HEK293 (cell line): Measurements from ENCODE around the gene A4GALT.

ENCODE experiments used
- CTCF ChIA-PET: fragments of 350-600 bp; formaldehyde crosslinking; extraction: SDS; loops from one replicate; lab custom pipeline; 2021; ENCODE audit warnings: antibody characterized with exemption; lab: Yijun Ruan, JAX
- POLR2A ChIA-PET: fragments of 300-600 bp; formaldehyde crosslinking; extraction: SDS; loops from one replicate; lab custom pipeline; 2020; ENCODE audit warnings: antibody characterized with exemption, inconsistent platforms; lab: Yijun Ruan, JAX
- H3K27ac ChIP-seq: fragments of 200-500 bp; sonication (Bioruptor generic); 2 replicates; pipeline ENCODE4 v1.5.1; 2014; ENCODE audit warnings: low read depth, low read length, control low read depth, inconsistent platforms; ENCODE audit errors: extremely low read depth
- H3K36me3 ChIP-seq, 2 experiments: fragments of 200-500 bp in 1 of 2; sonication (Bioruptor generic) in 1 of 2; 1 replicate in 1 of 2; 2 replicates in 1 of 2; pipeline ENCODE4 v1.5.1; 2014 to 2017; ENCODE audit warnings: inconsistent platforms in 2 of 2, low read length in 2 of 2; ENCODE audit not compliant: control insufficient read depth in 2 of 2, insufficient read depth in 1 of 2
- H3K4me1 ChIP-seq: fragments of 200-500 bp; sonication (Bioruptor generic); 2 replicates; pipeline ENCODE4 v1.5.1; 2014; ENCODE audit warnings: mild to moderate bottlenecking, low read length, inconsistent platforms; ENCODE audit not compliant: control insufficient read depth, insufficient read depth
- H3K4me3 ChIP-seq: 2 replicates; pipeline ENCODE4 v1.5.1; 2011; ENCODE audit warnings: low read depth, mild to moderate bottlenecking, control low read depth, low read length, moderate library complexity
- H3K9me3 ChIP-seq: fragments of 200-500 bp; sonication (Bioruptor generic); 2 replicates; pipeline ENCODE4 v1.5.1; 2014; ENCODE audit warnings: low read depth, low read length, inconsistent platforms; ENCODE audit not compliant: control insufficient read depth, insufficient read depth
- IKZF3 ChIP-seq: fragments of 450-650 bp; IDR thresholded peaks from 2 replicates; pipeline ENCODE4 v1.5.0; 2018; ENCODE audit warnings: missing biosample characterization, mild to moderate bottlenecking, missing genetic modification characterization, moderate library complexity
- KLF10 ChIP-seq: fragments of 450-650 bp; IDR thresholded peaks from 2 replicates; pipeline ENCODE4 v1.5.1; 2018; ENCODE audit warnings: missing biosample characterization, mild to moderate bottlenecking, missing genetic modification characterization
- OSR2 ChIP-seq: fragments of 450-650 bp; formaldehyde crosslinking; IDR thresholded peaks from 2 replicates; pipeline ENCODE4 v1.5.1; 2016; ENCODE audit warnings: missing biosample characterization, missing genetic modification characterization
- PRDM6 ChIP-seq: fragments of 450-650 bp; formaldehyde crosslinking; IDR thresholded peaks from 2 replicates; pipeline ENCODE4 v1.5.1; 2017; ENCODE audit warnings: missing biosample characterization, missing genetic modification characterization
- RBAK ChIP-seq: fragments of 450-650 bp; formaldehyde crosslinking; IDR thresholded peaks from 2 replicates; pipeline ENCODE4 v1.5.1; 2016; ENCODE audit warnings: missing biosample characterization, missing genetic modification characterization
- YY1 ChIP-seq: fragments of 450-650 bp; formaldehyde crosslinking; IDR thresholded peaks from 2 replicates; pipeline ENCODE4 v1.5.1; 2018; ENCODE audit warnings: missing biosample characterization, missing genetic modification characterization
- ZBTB17 ChIP-seq: fragments of 450-650 bp; formaldehyde crosslinking; IDR thresholded peaks from 2 replicates; pipeline ENCODE4 v1.5.1; 2016; ENCODE audit warnings: missing biosample characterization, missing genetic modification characterization
- ZBTB20 ChIP-seq: fragments of 450-650 bp; formaldehyde crosslinking; IDR thresholded peaks from 2 replicates; pipeline ENCODE4 v1.5.1; 2016; ENCODE audit warnings: missing biosample characterization, missing genetic modification characterization
- ZFP3 ChIP-seq: fragments of 450-650 bp; formaldehyde crosslinking; IDR thresholded peaks from 2 replicates; pipeline ENCODE4 v1.5.1; 2016; ENCODE audit warnings: low read depth, missing biosample characterization, missing genetic modification characterization
- ZFP37 ChIP-seq: fragments of 450-650 bp; formaldehyde crosslinking; IDR thresholded peaks from 2 replicates; pipeline ENCODE4 v1.5.1; 2016; ENCODE audit warnings: missing biosample characterization, missing genetic modification characterization
- ZNF112 ChIP-seq: fragments of 450-650 bp; formaldehyde crosslinking; IDR thresholded peaks from 2 replicates; pipeline ENCODE4 v1.5.0; 2017; ENCODE audit warnings: missing biosample characterization, missing genetic modification characterization
- ZNF114 ChIP-seq: fragments of 450-650 bp; formaldehyde crosslinking; IDR thresholded peaks from 2 replicates; pipeline ENCODE4 v1.5.0; 2017; ENCODE audit warnings: missing biosample characterization, missing genetic modification characterization
- ZNF202 ChIP-seq: fragments of 450-650 bp; formaldehyde crosslinking; IDR thresholded peaks from 2 replicates; pipeline ENCODE4 v1.5.1; 2016; ENCODE audit warnings: missing biosample characterization, missing genetic modification characterization, borderline replicate concordance
- ZNF221 ChIP-seq: fragments of 450-650 bp; formaldehyde crosslinking; IDR thresholded peaks from 2 replicates; pipeline ENCODE4 v1.5.1; 2017; ENCODE audit warnings: missing biosample characterization, missing genetic modification characterization, borderline replicate concordance
- ZNF341 ChIP-seq: fragments of 450-650 bp; formaldehyde crosslinking; IDR thresholded peaks from 2 replicates; pipeline ENCODE4; 2016; ENCODE audit warnings: low read depth, missing biosample characterization, missing genetic modification characterization
- ZNF394 ChIP-seq: fragments of 450-650 bp; formaldehyde crosslinking; IDR thresholded peaks from 2 replicates; pipeline ENCODE4 v1.5.1; 2016; ENCODE audit warnings: missing biosample characterization, missing genetic modification characterization, mild to moderate bottlenecking, moderate library complexity, borderline replicate concordance
- ZNF549 ChIP-seq: fragments of 450-650 bp; IDR thresholded peaks from 2 replicates; pipeline ENCODE4 v1.5.1; 2018; ENCODE audit warnings: missing biosample characterization, missing genetic modification characterization, mild to moderate bottlenecking, inconsistent platforms, moderate library complexity
- ZNF561 ChIP-seq: fragments of 450-650 bp; IDR thresholded peaks from 2 replicates; pipeline ENCODE4 v1.5.1; 2018; ENCODE audit warnings: missing biosample characterization, missing genetic modification characterization, borderline replicate concordance
- ZNF768 ChIP-seq: fragments of 450-650 bp; formaldehyde crosslinking; IDR thresholded peaks from 2 replicates; pipeline ENCODE4 v1.5.1; 2018; ENCODE audit warnings: missing biosample characterization, mild to moderate bottlenecking, missing genetic modification characterization
- ZSCAN30 ChIP-seq: fragments of 450-650 bp; IDR thresholded peaks from 2 replicates; pipeline ENCODE4 v1.5.1; 2018; ENCODE audit warnings: missing biosample characterization, mild to moderate bottlenecking, missing genetic modification characterization, moderate library complexity
- TF ChIP-seq, protein P1 (sequence below): fragments of 450-650 bp; formaldehyde crosslinking; IDR thresholded peaks from 2 replicates; pipeline ENCODE4 v1.5.1; 2017; ENCODE audit warnings: missing biosample characterization, missing genetic modification characterization
- TF ChIP-seq, protein P2 (sequence below): fragments of 450-650 bp; formaldehyde crosslinking; IDR thresholded peaks from 2 replicates; pipeline ENCODE4 v1.5.1; 2016; ENCODE audit warnings: missing biosample characterization, missing genetic modification characterization

Gene A4GALT

DNA sequence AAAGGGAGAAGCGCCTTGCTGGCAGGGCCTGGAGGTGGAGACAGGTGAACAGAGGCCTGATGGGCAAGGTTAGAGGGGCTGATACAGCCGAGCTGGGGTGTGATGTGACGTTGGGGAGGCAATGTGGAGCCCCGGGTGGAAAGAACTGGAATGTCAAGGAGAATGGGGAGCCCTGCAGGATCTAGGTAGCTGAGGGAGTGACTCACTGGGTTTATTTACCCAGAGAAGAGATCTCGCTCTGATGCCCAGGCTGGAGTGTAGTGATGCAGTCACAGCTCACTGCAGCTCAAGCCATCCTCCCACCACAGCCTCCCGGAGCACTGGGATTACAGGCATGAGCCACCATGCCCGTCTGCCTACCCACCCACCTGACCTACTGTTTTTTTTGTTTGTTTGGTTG is 69.5 kb downstream of the A4GALT start:
- Histone ChIP-seq H3K27ac (no peak overlapping the region), H3K4me1 (peaks cover 10% of the 10 kb centered on the region), H3K36me3 (no peaks in the 10 kb centered on the region), H3K4me3 (no peak overlapping the region)
- 0 out of 2 replicates have a peak, but pooled peaks have one; percentile 23 for TF ChIP-seq ZBTB20 (tag by site-specific recombination)
- TF ChIP-seq ZNF112 = no peak
- TF ChIP-seq, protein P1, sequence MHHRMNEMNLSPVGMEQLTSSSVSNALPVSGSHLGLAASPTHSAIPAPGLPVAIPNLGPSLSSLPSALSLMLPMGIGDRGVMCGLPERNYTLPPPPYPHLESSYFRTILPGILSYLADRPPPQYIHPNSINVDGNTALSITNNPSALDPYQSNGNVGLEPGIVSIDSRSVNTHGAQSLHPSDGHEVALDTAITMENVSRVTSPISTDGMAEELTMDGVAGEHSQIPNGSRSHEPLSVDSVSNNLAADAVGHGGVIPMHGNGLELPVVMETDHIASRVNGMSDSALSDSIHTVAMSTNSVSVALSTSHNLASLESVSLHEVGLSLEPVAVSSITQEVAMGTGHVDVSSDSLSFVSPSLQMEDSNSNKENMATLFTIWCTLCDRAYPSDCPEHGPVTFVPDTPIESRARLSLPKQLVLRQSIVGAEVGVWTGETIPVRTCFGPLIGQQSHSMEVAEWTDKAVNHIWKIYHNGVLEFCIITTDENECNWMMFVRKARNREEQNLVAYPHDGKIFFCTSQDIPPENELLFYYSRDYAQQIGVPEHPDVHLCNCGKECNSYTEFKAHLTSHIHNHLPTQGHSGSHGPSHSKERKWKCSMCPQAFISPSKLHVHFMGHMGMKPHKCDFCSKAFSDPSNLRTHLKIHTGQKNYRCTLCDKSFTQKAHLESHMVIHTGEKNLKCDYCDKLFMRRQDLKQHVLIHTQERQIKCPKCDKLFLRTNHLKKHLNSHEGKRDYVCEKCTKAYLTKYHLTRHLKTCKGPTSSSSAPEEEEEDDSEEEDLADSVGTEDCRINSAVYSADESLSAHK = no peak
- no peak for TF ChIP-seq KLF10
- no peak for TF ChIP-seq ZNF202 (tag by site-specific recombination)
- no peak for TF ChIP-seq ZFP37 (tag by site-specific recombination)
- peak; percentile 63; the same call in 1 of the 2 replicates for TF ChIP-seq ZBTB17 (tag by site-specific recombination)
- TF ChIP-seq, protein P2, sequence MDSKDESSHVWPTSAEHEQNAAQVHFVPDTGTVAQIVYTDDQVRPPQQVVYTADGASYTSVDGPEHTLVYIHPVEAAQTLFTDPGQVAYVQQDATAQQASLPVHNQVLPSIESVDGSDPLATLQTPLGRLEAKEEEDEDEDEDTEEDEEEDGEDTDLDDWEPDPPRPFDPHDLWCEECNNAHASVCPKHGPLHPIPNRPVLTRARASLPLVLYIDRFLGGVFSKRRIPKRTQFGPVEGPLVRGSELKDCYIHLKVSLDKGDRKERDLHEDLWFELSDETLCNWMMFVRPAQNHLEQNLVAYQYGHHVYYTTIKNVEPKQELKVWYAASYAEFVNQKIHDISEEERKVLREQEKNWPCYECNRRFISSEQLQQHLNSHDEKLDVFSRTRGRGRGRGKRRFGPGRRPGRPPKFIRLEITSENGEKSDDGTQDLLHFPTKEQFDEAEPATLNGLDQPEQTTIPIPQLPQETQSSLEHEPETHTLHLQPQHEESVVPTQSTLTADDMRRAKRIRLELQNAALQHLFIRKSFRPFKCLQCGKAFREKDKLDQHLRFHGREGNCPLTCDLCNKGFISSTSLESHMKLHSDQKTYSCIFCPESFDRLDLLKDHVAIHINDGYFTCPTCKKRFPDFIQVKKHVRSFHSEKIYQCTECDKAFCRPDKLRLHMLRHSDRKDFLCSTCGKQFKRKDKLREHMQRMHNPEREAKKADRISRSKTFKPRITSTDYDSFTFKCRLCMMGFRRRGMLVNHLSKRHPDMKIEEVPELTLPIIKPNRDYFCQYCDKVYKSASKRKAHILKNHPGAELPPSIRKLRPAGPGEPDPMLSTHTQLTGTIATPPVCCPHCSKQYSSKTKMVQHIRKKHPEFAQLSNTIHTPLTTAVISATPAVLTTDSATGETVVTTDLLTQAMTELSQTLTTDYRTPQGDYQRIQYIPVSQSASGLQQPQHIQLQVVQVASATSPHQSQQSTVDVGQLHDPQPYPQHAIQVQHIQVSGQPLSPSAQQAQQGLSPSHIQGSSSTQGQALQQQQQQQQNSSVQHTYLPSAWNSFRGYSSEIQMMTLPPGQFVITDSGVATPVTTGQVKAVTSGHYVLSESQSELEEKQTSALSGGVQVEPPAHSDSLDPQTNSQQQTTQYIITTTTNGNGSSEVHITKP (tag by site-specific recombination) = 0 out of 2 replicates have a peak, but pooled peaks have one; percentile 13
- TF ChIP-seq, all 188 proteins: peak for 3
- H3K9me3 ChIP-seq = no peaks in the 10 kb centered on the region
- ChIA-PET CTCF (interaction anchor here (0.6 to 1.3 kb wide), 5 partner anchors 10 to 121 kb away, joined by 3 to 5 read pairs (median 4); no protein-coding TSS in a partner anchor), POLR2A (no interaction called here)

- Histone ChIP-seq H3K4me1 (peaks cover 20% of the 10 kb centered on the region), H3K27ac (peak within 1 kb of the TSS; percentile 82), H3K4me3 (peak within 1 kb of the TSS; percentile 72), H3K9me3 (no peaks in the 10 kb centered on the region), H3K36me3 (no peaks in the 10 kb centered on the region)
- ChIA-PET POLR2A (interaction anchor here (0.6 to 1.9 kb wide), 9 partner anchors 11 to 690 kb away, joined by 3 to 18 read pairs (median 4); partner anchors contain the start of genes POLDIP3 and TTLL12), CTCF (interaction anchor here (0.6 to 1.7 kb wide), 4 partner anchors 28 to 218 kb away, joined by 4 to 7 read pairs (median 5); no protein-coding TSS in a partner anchor)
- TF ChIP-seq ZNF341 (tag by site-specific recombination) (no peak), YY1 (tag by site-specific recombination) (peak; percentile 89), ZNF561 (tag by site-specific recombination) (peak; percentile 41; the same call in 1 of the 2 replicates), RBAK (tag by site-specific recombination) (no peak), ZNF114 (tag by site-specific recombination) (no peak), OSR2 (tag by site-specific recombination) (no peak), ZNF394 (tag by site-specific recombination) (no peak), ZNF221 (tag by site-specific recombination) (no peak), ZSCAN30 (tag by site-specific recombination) (peak; percentile 98), PRDM6 (tag by site-specific recombination) (no peak), ZNF549 (tag by site-specific recombination) (no peak), ZNF768 (tag by site-specific recombination) (peak; percentile 99; the same call in 1 of the 2 replicates), IKZF3 (tag by site-specific recombination) (peak; percentile 65; the same call in 1 of the 2 replicates), ZFP3 (tag by site-specific recombination) (no peak)
Observed at GRCh38 chr22:42649246-42650099, 71.2 kb downstream of the A4GALT start, which contains the start of gene CYB5R3. Gene CYB5R3 (minus strand): TSS chr22:42649392. CDS start chr22:42649315, 77 bp downstream.
